Hematopoietic multipotent progenitor cell treated with erythropoietin and hydrocortisone succinate and interleukin-3 and kit ligand, for 17 days (in vitro differentiated cells): Measurements from ENCODE around the gene RNF150.
"Not testable (repeated sequence)": the region's sequence is repeated elsewhere in the genome, so short reads cannot be mapped to it uniquely, and the experiment has no call there.

Source experiments
- DNase-seq: peaks from one replicate; pipeline ENCODE4 v3.0.0-alpha.2; 2015; ENCODE audit warnings: low spot score

RNF150 gene

DNA sequence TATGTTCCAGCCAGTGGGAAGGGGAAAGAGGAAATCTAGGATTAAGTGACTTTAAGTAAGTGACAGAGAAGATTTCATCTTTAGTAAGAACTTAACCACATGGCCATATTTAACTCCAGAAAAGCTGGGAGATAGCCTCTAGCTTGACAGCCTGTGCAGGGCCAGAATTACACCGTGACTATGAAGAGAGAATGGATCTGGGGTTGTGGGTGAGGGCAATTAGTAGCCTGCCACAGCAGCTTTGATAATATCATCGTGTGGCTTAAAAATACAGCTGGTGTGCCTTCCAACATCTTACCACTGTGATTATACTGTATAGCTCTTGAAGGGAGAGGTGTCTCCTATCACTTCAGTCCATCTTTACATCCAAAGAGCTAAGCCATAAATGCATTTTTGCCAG is 319.5 kb downstream of the RNF150 start:
- no peak for DNase-seq

DNA sequence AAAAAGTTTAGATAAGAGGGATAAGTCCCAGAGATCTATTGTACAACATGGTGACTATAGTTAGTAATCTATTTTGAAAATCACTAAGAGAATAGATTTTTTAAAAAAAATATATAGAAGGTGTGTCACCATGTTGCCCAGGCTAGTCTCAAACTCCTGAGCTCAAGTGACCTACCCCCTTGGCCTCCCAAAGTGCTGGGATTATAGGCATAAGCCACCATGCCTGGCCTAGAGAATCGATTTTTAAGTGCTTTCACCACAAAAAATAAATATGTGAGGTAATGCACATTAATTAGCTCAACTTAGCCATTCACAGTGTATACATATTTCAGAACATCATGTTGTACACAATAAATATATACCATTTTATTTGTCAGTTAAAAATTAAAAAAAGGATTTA is 320.4 kb downstream of the RNF150 start:
- DNase-seq, result no peak

DNA sequence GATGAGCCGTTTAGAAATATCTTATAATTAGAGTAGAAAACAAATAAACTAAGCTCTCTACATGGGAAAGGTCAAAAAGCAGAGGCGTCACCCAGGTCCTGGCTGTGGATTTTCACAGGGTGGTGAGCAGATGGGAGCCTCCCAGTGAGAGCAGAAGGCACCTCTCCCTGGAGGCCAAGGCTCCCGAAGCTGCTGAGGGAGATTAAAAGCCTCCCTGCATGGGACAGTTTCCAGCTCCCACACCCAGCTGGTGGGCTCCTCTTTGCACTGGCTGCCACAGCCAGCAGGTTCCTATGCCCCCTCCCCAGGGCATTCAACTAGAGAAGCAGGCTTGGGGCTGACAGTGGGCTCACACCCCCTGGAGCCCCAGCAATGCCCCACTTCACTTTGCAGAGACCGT is 321.8 kb downstream of the RNF150 start:
- no peak for DNase-seq

DNA sequence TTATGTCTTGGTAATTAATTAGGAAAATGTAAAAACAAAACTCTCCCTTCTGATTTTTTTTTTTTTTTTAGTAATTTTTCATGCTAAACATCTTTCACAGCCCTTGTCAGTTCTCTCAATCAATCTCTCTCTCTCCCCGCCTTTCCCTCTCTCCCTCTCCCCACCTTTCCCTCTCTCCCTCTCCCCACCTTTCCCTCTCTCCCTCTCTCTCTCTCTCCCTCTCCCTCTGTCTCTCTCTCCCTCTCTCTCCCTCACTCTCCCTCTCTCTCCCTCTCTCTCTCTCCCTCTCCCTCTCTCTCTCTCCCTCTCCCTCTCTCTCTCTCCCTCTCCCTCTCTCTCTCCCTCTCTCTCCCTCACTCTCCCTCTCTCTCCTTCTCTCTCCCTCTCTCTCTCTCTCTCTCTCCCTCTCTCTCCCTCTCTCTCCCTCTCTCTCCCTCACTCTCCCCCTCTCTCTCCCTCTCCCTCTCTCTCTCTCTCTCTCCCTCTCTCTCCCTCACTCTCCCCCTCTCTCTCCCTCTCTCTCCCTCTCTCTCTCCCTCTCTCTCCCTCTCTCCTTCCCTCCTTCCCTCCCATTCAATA is 322.6 kb downstream of the RNF150 start:
- not testable (repeated sequence) for DNase-seq
